WTC11 (cell line): ENCODE data around the gene SMARCD2. TPM values are rescaled to one million over a fixed set of nuclear protein-coding genes. Genes with fewer than 3 reads are reported as not detected.
A peak's percentile ranks its signal among the peaks of the same experiment; 100 is the strongest.

Experiments used
- ATAC-seq: fragments of 200-7000 bp; cut with Tn5 transposase; 2 replicates; pipeline ENCODE4 v1.10.0; 2021; ENCODE audit warnings: mild to moderate bottlenecking, moderate library complexity
- CTCF ChIA-PET: fragments of 300-600 bp; sonication (Branson Sonifier 250); formaldehyde crosslinking; loops from one replicate; lab custom pipeline; 2021; ENCODE audit warnings: antibody characterized with exemption; lab: Charles Lee
- POLR2A ChIA-PET: fragments of 350-600 bp; sonication (Branson Sonifier 250); formaldehyde crosslinking; loops from one replicate; lab custom pipeline; 2021; ENCODE audit warnings: antibody characterized with exemption; lab: Charles Lee
- DNase-seq: peaks from one replicate; pipeline ENCODE4 v3.0.0; 2021; ENCODE audit warnings: low spot score
- H3K27ac Mint-ChIP-seq: 2 replicates; pipeline ENCODE4 v1.8.0; 2021; ENCODE audit warnings: mixed read lengths
- H3K27me3 Mint-ChIP-seq: 2 replicates; pipeline ENCODE4 v1.8.0; 2021; ENCODE audit warnings: low read depth, mild to moderate bottlenecking, moderate library complexity, mixed read lengths
- H3K36me3 Mint-ChIP-seq: 2 replicates; pipeline ENCODE4 v1.8.0; 2021; ENCODE audit warnings: mixed read lengths
- H3K4me1 Mint-ChIP-seq: 2 replicates; pipeline ENCODE4 v1.8.0; 2022; ENCODE audit warnings: mixed read lengths
- H3K4me3 Mint-ChIP-seq: 2 replicates; pipeline ENCODE4 v1.8.0; 2021; ENCODE audit warnings: mild to moderate bottlenecking, moderate library complexity, mixed read lengths
- H3K9me3 Mint-ChIP-seq: 2 replicates; pipeline ENCODE4 v1.8.0; 2021; ENCODE audit warnings: mixed read lengths
- ESRRA ChIP-seq: sonication (generic); formaldehyde crosslinking; IDR thresholded peaks from 2 replicates; pipeline ENCODE4 v1.8.1; 2022; ENCODE audit warnings: mild to moderate bottlenecking, missing genetic modification reagents, borderline replicate concordance
- JAZF1 ChIP-seq: fragments of 250-450 bp; sonication (Bioruptor Pico); IDR thresholded peaks from 2 replicates; pipeline ENCODE4 v1.9.0; 2021; ENCODE audit warnings: moderate library complexity, mild to moderate bottlenecking, inconsistent platforms
- NR3C1 ChIP-seq: sonication (generic); formaldehyde crosslinking; conservative IDR thresholded peaks from 2 replicates; pipeline ENCODE4 v1.8.1; 2023; ENCODE audit warnings: low read depth, mild to moderate bottlenecking, missing genetic modification reagents
- SMAD4 ChIP-seq: sonication (generic); formaldehyde crosslinking; IDR thresholded peaks from 2 replicates; pipeline ENCODE4 v1.8.0; 2022; ENCODE audit warnings: mild to moderate bottlenecking, missing genetic modification reagents
- TEAD4 ChIP-seq: sonication (generic); formaldehyde crosslinking; IDR thresholded peaks from 2 replicates; pipeline ENCODE4 v1.8.0; 2022; ENCODE audit warnings: mild to moderate bottlenecking, missing genetic modification reagents
- ZNF232 ChIP-seq: sonication (generic); formaldehyde crosslinking; IDR thresholded peaks from 2 replicates; pipeline ENCODE4 v1.8.0; 2022; ENCODE audit warnings: mild to moderate bottlenecking, missing genetic modification reagents
- ZNF416 ChIP-seq: fragments of 250-450 bp; sonication (Bioruptor Pico); IDR thresholded peaks from 2 replicates; pipeline ENCODE4 v1.9.0; 2021; ENCODE audit warnings: mild to moderate bottlenecking, inconsistent platforms
- total RNA-seq: library from RNA; stranded (reverse); gene quantifications from 3 replicates; pipeline ENCODE4 v1.2.3, GENCODE V29; 2021
- TF ChIP-seq, protein P1 (sequence below): sonication (generic); formaldehyde crosslinking; IDR thresholded peaks from 2 replicates; pipeline ENCODE4 v1.8.1; 2022; ENCODE audit warnings: missing genetic modification reagents, borderline replicate concordance
- TF ChIP-seq, protein P2 (sequence below): sonication (generic); formaldehyde crosslinking; IDR thresholded peaks from 2 replicates; pipeline ENCODE4 v1.8.0; 2023; ENCODE audit warnings: mild to moderate bottlenecking, missing genetic modification reagents
- TF ChIP-seq, protein P3 (sequence below): fragments of 250-450 bp; sonication (Bioruptor Pico); IDR thresholded peaks from 2 replicates; pipeline ENCODE4 v1.8.0; 2021; ENCODE audit warnings: mild to moderate bottlenecking
- TF ChIP-seq, protein P4 (sequence below): sonication (generic); formaldehyde crosslinking; IDR thresholded peaks from 2 replicates; pipeline ENCODE4 v1.8.1; 2023; ENCODE audit warnings: mild to moderate bottlenecking, missing genetic modification reagents, moderate library complexity
- TF ChIP-seq, protein P5 (sequence below): sonication (generic); formaldehyde crosslinking; conservative IDR thresholded peaks from 2 replicates; pipeline ENCODE4 v1.8.1; 2023; ENCODE audit warnings: mild to moderate bottlenecking, low read depth, missing genetic modification reagents, moderate library complexity

SMARCD2 gene
- total RNA-seq, 1 experiment from 2014 or later, result 106 TPM

DNA sequence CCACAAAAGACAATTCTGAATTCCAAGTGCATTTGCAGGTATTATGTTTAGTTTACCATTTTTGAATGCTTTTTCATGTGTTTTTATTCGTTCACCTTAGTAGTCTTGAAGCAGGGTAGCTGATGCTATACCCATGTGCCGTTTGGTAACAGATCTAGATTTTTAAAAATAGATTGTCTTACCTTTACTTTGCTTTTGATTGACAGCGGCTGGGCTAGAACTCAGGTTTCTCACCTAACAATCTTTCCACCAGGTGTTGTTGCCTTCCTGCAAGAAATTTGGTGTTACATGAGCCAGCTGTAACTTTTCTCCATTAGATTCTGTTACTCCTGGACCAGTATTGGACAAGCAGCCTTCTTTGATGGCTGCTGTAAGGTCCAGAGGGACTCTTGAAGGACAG lies 13.5 kb downstream of the SMARCD2 start (continued):
- TF ChIP-seq, protein P1, sequence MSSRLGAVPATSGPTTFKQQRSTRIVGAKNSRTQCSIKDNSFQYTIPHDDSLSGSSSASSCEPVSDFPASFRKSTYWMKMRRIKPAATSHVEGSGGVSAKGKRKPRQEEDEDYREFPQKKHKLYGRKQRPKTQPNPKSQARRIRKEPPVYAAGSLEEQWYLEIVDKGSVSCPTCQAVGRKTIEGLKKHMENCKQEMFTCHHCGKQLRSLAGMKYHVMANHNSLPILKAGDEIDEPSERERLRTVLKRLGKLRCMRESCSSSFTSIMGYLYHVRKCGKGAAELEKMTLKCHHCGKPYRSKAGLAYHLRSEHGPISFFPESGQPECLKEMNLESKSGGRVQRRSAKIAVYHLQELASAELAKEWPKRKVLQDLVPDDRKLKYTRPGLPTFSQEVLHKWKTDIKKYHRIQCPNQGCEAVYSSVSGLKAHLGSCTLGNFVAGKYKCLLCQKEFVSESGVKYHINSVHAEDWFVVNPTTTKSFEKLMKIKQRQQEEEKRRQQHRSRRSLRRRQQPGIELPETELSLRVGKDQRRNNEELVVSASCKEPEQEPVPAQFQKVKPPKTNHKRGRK, result no peak
- TF ChIP-seq JAZF1 (CRISPR knock-in tag), result no peak
- TF ChIP-seq, protein P2, sequence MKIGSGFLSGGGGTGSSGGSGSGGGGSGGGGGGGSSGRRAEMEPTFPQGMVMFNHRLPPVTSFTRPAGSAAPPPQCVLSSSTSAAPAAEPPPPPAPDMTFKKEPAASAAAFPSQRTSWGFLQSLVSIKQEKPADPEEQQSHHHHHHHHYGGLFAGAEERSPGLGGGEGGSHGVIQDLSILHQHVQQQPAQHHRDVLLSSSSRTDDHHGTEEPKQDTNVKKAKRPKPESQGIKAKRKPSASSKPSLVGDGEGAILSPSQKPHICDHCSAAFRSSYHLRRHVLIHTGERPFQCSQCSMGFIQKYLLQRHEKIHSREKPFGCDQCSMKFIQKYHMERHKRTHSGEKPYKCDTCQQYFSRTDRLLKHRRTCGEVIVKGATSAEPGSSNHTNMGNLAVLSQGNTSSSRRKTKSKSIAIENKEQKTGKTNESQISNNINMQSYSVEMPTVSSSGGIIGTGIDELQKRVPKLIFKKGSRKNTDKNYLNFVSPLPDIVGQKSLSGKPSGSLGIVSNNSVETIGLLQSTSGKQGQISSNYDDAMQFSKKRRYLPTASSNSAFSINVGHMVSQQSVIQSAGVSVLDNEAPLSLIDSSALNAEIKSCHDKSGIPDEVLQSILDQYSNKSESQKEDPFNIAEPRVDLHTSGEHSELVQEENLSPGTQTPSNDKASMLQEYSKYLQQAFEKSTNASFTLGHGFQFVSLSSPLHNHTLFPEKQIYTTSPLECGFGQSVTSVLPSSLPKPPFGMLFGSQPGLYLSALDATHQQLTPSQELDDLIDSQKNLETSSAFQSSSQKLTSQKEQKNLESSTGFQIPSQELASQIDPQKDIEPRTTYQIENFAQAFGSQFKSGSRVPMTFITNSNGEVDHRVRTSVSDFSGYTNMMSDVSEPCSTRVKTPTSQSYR (CRISPR knock-in tag), result no peak
- TF ChIP-seq TEAD4 (CRISPR knock-in tag), result no peak
- TF ChIP-seq, protein P3, sequence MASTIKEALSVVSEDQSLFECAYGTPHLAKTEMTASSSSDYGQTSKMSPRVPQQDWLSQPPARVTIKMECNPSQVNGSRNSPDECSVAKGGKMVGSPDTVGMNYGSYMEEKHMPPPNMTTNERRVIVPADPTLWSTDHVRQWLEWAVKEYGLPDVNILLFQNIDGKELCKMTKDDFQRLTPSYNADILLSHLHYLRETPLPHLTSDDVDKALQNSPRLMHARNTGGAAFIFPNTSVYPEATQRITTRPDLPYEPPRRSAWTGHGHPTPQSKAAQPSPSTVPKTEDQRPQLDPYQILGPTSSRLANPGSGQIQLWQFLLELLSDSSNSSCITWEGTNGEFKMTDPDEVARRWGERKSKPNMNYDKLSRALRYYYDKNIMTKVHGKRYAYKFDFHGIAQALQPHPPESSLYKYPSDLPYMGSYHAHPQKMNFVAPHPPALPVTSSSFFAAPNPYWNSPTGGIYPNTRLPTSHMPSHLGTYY (CRISPR knock-in tag), result no peak
- TF ChIP-seq NR3C1 (CRISPR knock-in tag), result no peak
- TF ChIP-seq, protein P4, sequence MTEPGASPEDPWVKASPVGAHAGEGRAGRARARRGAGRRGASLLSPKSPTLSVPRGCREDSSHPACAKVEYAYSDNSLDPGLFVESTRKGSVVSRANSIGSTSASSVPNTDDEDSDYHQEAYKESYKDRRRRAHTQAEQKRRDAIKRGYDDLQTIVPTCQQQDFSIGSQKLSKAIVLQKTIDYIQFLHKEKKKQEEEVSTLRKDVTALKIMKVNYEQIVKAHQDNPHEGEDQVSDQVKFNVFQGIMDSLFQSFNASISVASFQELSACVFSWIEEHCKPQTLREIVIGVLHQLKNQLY (CRISPR knock-in tag), result no peak
- TF ChIP-seq SMAD4 (CRISPR knock-in tag), result no peak
- TF ChIP-seq ESRRA (CRISPR knock-in tag), result no peak
- TF ChIP-seq, protein P5, sequence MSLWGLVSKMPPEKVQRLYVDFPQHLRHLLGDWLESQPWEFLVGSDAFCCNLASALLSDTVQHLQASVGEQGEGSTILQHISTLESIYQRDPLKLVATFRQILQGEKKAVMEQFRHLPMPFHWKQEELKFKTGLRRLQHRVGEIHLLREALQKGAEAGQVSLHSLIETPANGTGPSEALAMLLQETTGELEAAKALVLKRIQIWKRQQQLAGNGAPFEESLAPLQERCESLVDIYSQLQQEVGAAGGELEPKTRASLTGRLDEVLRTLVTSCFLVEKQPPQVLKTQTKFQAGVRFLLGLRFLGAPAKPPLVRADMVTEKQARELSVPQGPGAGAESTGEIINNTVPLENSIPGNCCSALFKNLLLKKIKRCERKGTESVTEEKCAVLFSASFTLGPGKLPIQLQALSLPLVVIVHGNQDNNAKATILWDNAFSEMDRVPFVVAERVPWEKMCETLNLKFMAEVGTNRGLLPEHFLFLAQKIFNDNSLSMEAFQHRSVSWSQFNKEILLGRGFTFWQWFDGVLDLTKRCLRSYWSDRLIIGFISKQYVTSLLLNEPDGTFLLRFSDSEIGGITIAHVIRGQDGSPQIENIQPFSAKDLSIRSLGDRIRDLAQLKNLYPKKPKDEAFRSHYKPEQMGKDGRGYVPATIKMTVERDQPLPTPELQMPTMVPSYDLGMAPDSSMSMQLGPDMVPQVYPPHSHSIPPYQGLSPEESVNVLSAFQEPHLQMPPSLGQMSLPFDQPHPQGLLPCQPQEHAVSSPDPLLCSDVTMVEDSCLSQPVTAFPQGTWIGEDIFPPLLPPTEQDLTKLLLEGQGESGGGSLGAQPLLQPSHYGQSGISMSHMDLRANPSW (CRISPR knock-in tag), result no peak

DNA sequence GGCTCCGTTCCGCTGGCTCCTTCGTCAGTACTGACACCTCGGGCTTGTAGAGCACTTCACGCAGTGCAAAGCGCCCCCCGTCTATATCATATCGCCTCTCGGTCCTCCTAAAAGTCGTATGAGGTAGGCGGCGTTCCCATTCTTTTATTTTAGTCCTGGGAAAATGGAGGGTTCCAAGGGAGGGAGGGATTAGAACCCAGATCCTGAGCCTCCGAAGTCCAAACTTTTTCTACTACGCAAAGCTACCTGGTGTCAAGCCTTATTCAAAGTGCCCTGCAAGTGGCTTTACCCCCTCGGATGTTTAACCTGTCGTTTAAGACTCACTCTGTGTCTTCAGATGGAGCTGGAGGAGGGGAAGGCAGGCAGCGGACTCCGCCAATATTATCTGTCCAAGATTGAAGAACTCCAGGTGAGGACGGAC lies 14.7 kb downstream of the SMARCD2 start:
- Mint-ChIP-seq H3K27me3 (no peaks in the 10 kb centered on the region), H3K36me3 (peaks cover 75% of the 10 kb centered on the region), H3K27ac (peak overlapping the region; percentile 100), H3K4me1 (peaks cover 18% of the 10 kb centered on the region), H3K4me3 (peak overlapping the region; percentile 96), H3K9me3 (no peaks in the 10 kb centered on the region)
- CTCF ChIA-PET, result interaction anchor here (0.6 to 4.4 kb wide), 3 partner anchors 12 to 29 kb away, joined by 3 to 16 read pairs (median 5); no protein-coding TSS in a partner anchor
- POLR2A ChIA-PET, result interaction anchor here (0.6 to 1.4 kb wide), 3 partner anchors 11 to 1865 kb away, joined by 4 to 8 read pairs (median 4); partner anchors contain the start of genes CCDC47 and DDX42
- TF ChIP-seq ZNF232, result peak; percentile 6; the same call in 1 of the 2 replicates
- no peak for TF ChIP-seq ZNF416 (CRISPR knock-in tag)
- no peak for ATAC-seq
- DNase-seq, result no peak
